Measurements from ENCODE around the gene SORBS2. TPM values are rescaled to one million over a fixed set of nuclear protein-coding genes. Genes with fewer than 3 reads are reported as not detected.

SORBS2 gene
- total RNA-seq, 4 donors from 2014 or later = 17.4 to 40.8 (median 21.9) TPM

DNA sequence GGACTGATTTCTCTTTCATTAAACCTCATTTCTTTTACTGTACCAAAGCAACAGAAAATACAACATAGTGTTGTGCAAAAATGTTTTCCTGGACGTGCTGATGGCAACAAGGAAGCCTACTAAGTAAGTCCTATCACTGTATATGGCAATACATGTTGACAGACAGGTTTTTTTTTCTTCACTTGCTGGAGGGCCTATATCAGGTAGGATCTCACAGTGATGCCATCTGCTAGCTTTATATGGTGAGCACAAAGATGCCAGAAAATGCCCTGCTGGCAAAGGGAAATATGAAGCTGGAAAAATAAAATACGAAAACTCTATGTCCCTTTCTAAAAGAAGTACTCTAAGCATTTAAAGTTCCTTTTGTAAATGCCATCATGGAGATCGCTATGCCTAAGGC is 157.7 kb downstream of the SORBS2 start:
- Histone ChIP-seq H3K9me3 (no peaks in the 10 kb centered on the region), H3K27ac (no peak overlapping the region), H3K4me3 (no peak overlapping the region), H3K27me3 (no peaks in the 10 kb centered on the region), H3K4me1 (no peaks in the 10 kb centered on the region), H3K36me3 (no peaks in the 10 kb centered on the region)
- WGBS = 53% methylated on average over 3 of the region's 3 CpGs
- DNase-seq (ENCODE audit: low spot score in 2 of 2) = no peak
- no peak for TF ChIP-seq POLR2A (IDR thresholded peaks at IDR 0.05)
- TF ChIP-seq EP300 (IDR thresholded peaks at IDR 0.05) = no peak
- no peak for TF ChIP-seq POLR2AphosphoS5 (IDR thresholded peaks at IDR 0.05)
- TF ChIP-seq CTCF (IDR thresholded peaks at IDR 0.05) = no peak

- Histone ChIP-seq H3K27me3 (no peaks in the 10 kb centered on the region), H3K4me3 (no peak overlapping the region), H3K9me3 (no peaks in the 10 kb centered on the region), H3K4me1 (no peaks in the 10 kb centered on the region), H3K36me3 (no peaks in the 10 kb centered on the region), H3K27ac (no peak overlapping the region)
- 81% methylated on average over 7 of the region's 7 CpGs for WGBS
- DNase-seq (ENCODE audit: low spot score in 2 of 2) = no peak
- TF ChIP-seq POLR2A (IDR thresholded peaks at IDR 0.05) (no peak), EP300 (IDR thresholded peaks at IDR 0.05) (no peak), CTCF (IDR thresholded peaks at IDR 0.05) (no peak), POLR2AphosphoS5 (IDR thresholded peaks at IDR 0.05) (no peak)
Measured at GRCh38 chr4:185651851-185652250, 160.1 kb downstream of the SORBS2 start.

- TF ChIP-seq POLR2AphosphoS5 (IDR thresholded peaks at IDR 0.05) (no peak), POLR2A (IDR thresholded peaks at IDR 0.05) (no peak), CTCF (IDR thresholded peaks at IDR 0.05) (no peak), EP300 (IDR thresholded peaks at IDR 0.05) (no peak)
- Histone ChIP-seq H3K4me1 (no peaks in the 10 kb centered on the region), H3K4me3 (no peak overlapping the region), H3K36me3 (no peaks in the 10 kb centered on the region), H3K9me3 (no peaks in the 10 kb centered on the region), H3K27me3 (no peaks in the 10 kb centered on the region), H3K27ac (no peak overlapping the region)
- DNase-seq (ENCODE audit: low spot score in 2 of 2) = no peak
- WGBS = 67% methylated on average over 5 of the region's 5 CpGs
Measured at GRCh38 chr4:185651137-185651677, 160.8 kb downstream of the SORBS2 start.

GRCh38 chr4:185648631-185649030 is 163.4 kb downstream of the SORBS2 start:
- no peaks in the 10 kb centered on the region for H3K36me3 ChIP-seq
- no peak for DNase-seq (ENCODE audit: low spot score in 2 of 2)
- H3K4me3 ChIP-seq = no peak overlapping the region
- H3K27ac ChIP-seq = no peak overlapping the region
- TF ChIP-seq EP300 (IDR thresholded peaks at IDR 0.05) (no peak), CTCF (IDR thresholded peaks at IDR 0.05) (no peak), POLR2A (IDR thresholded peaks at IDR 0.05) (no peak), POLR2AphosphoS5 (IDR thresholded peaks at IDR 0.05) (no peak)
- H3K27me3 ChIP-seq = no peaks in the 10 kb centered on the region
- H3K4me1 ChIP-seq = no peaks in the 10 kb centered on the region
- H3K9me3 ChIP-seq = no peaks in the 10 kb centered on the region
- WGBS = 87% methylated on average over 4 of the region's 4 CpGs

GRCh38 chr4:185645403-185645802 is 166.6 kb downstream of the SORBS2 start:
- Histone ChIP-seq H3K27ac (no peak overlapping the region), H3K27me3 (peaks cover 4% of the 10 kb centered on the region), H3K4me1 (peaks cover 4% of the 10 kb centered on the region), H3K4me3 (no peak overlapping the region), H3K9me3 (no peaks in the 10 kb centered on the region), H3K36me3 (no peaks in the 10 kb centered on the region)
- no peak for DNase-seq (ENCODE audit: low spot score in 2 of 2)
- 89% methylated on average over 1 of the region's 1 CpG for WGBS
- TF ChIP-seq POLR2AphosphoS5 (IDR thresholded peaks at IDR 0.05) (no peak), POLR2A (IDR thresholded peaks at IDR 0.05) (no peak), EP300 (IDR thresholded peaks at IDR 0.05) (no peak), CTCF (IDR thresholded peaks at IDR 0.05) (no peak)

All from suprapubic skin (tissue), 4 donors.